Stimulated activated CD8-positive, alpha-beta memory T cell treated with anti-CD3 and anti-CD28 coated beads, Interleukin-4, amount 100 ng/mL, for 4 hours (primary cell): ENCODE measurements around the gene KRTAP10-9.
"Not testable (repeated sequence)": the region's sequence is repeated elsewhere in the genome, so short reads cannot be mapped to it uniquely, and the experiment has no call there.

Source experiments
- DNase-seq, 2 donors: peaks; one replicate each; pipeline ENCODE4 v3.0.0-alpha.2; 2020; ENCODE audit warnings: low read depth in 2 of 2, low spot score in 1 of 2

Gene KRTAP10-9

GRCh38 chr21:44614161-44614631, 12.7 kb upstream of the KRTAP10-9 start:
- DNase-seq: no peak

GRCh38 chr21:44614961-44615391, 11.9 kb upstream of the KRTAP10-9 start:
- no peak for DNase-seq

GRCh38 chr21:44615466-44615865, 11.4 kb upstream of the KRTAP10-9 start:
- no peak for DNase-seq

GRCh38 chr21:44615911-44616590, 10.8 kb upstream of the KRTAP10-9 start:
- no peak for DNase-seq

GRCh38 chr21:44616591-44616926, 10.3 kb upstream of the KRTAP10-9 start:
- DNase-seq: no peak

- no peak for DNase-seq
These were observed 9.8 kb upstream of the KRTAP10-9 start for GRCh38 chr21:44617071-44617501.

- DNase-seq: no peak
These were observed 8.4 kb upstream of the KRTAP10-9 start for GRCh38 chr21:44618504-44618903.

GRCh38 chr21:44618909-44619308, 8.0 kb upstream of the KRTAP10-9 start:
- DNase-seq: peak; percentile 31 to 38

GRCh38 chr21:44619886-44620285, 7.0 kb upstream of the KRTAP10-9 start:
- no peak for DNase-seq

- no peak for DNase-seq
These were observed 3.3 kb upstream of the KRTAP10-9 start for GRCh38 chr21:44623575-44623974.

GRCh38 chr21:44625756-44626155, 1.1 kb upstream of the KRTAP10-9 start:
- no peak for DNase-seq

- DNase-seq: no peak
These were observed 631 bp upstream of the KRTAP10-9 start for GRCh38 chr21:44626262-44626661.

GRCh38 chr21:44627181-44627822, 409 bp downstream of the KRTAP10-9 start:
- not testable (repeated sequence) for DNase-seq

- not testable (repeated sequence) for DNase-seq
These were observed 939 bp downstream of the KRTAP10-9 start for GRCh38 chr21:44627831-44628233.

- no peak for DNase-seq
These were observed 2.0 kb downstream of the KRTAP10-9 start for GRCh38 chr21:44628707-44629391.

GRCh38 chr21:44630440-44630839, 3.5 kb downstream of the KRTAP10-9 start:
- no peak for DNase-seq

- DNase-seq: no peak
These were observed 5.2 kb downstream of the KRTAP10-9 start for GRCh38 chr21:44632067-44632466.

GRCh38 chr21:44636209-44637017, 9.5 kb downstream of the KRTAP10-9 start:
- no peak for DNase-seq

GRCh38 chr21:44637018-44637850, 10.3 kb downstream of the KRTAP10-9 start, which contains the start of gene KRTAP10-10:
KRTAP10-10 (plus strand) TSS chr21:44637356; CDS start chr21:44637418, 62 bp downstream.
- no peak for DNase-seq

- not testable (repeated sequence) for DNase-seq
These were observed 11.0 kb downstream of the KRTAP10-9 start for GRCh38 chr21:44637851-44638348.
